HG03095 (cell line): Measurements from ENCODE around the gene IFT20.

Experiments
- ATAC-seq: cut with Tn5 transposase; IDR thresholded peaks from one replicate; pipeline ENCODE4 v1.9.1; 2021; ENCODE audit warnings: moderate library complexity; ENCODE audit not compliant: unreplicated experiment

The IFT20 gene

DNA sequence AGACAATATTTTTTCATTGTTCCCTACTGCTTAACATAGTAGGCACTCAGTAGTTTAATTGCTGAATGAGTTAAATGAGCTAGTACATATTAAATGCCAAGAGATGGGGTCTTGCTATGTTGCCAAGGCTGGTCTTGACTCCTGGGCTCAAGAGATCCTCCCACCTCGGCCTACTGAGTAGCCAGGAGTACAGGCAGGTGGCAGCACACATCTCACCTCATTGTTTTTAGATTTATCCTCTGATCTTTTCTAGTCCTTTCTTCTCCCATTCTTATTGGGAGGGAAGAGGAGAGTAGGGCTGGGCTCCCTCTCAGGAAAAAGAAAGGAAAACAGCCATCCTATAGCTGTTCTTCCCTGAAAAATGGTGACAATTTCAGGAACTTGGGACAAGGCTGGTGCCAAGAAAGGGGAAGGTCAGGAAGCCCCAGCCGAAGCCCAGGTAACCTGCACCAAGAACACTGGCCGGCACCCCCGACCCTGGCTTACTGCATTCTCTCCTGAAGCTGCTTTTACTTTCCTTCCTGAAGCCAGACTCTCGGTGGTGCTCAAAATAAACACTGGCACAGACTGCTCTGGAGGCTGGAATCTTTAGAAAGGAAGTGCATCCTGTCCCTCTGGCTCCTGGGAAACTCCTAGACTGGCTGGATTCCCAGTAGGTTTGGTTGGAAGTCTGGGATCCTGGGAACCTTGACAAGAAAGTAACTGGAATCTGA, 2.9 kb upstream of the IFT20 start:
- no peak for ATAC-seq

DNA sequence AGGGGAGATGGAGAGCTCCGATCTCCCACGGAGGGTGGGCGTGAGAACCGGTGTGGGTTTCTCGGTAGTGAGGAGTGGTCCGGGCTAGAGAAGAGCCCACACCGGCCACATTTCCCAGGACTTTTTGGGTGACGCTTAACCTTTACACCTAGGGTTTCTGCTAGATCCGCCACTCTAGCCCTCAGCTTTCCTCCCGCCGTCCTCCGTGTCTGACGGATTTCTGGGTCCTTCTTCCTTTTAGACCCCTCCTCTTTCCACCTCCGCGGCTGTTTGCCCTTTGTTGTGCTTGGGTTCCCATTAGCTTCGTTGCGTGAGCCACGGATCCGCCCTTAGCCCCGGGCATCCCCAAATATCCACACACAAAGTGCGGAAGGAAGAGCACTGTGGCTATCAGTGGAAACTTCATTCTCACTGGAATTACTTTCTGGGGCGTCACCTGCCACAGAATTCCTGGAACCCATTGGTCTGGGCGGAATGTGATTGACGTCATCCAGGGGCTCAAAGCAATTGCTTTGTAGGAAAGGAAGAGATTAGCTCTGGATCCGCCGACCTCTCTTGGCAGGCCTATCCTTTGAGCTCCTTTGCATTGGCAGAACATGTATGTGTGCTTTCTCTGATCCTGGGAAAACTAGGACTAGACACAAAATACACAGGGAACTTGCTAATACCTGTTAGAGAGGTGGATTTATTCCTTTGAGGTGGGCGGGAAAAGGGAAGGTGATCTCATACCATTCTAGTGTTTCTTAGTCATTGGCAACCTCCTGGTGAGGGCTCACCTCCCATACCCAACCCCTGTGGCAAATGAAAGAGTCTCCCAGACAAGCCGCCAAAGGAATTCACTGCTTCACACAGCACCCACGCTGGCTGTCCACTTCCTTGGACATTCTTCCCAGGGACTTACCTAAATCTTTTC, 943 bp upstream of the IFT20 start:
- ATAC-seq: no peak

DNA sequence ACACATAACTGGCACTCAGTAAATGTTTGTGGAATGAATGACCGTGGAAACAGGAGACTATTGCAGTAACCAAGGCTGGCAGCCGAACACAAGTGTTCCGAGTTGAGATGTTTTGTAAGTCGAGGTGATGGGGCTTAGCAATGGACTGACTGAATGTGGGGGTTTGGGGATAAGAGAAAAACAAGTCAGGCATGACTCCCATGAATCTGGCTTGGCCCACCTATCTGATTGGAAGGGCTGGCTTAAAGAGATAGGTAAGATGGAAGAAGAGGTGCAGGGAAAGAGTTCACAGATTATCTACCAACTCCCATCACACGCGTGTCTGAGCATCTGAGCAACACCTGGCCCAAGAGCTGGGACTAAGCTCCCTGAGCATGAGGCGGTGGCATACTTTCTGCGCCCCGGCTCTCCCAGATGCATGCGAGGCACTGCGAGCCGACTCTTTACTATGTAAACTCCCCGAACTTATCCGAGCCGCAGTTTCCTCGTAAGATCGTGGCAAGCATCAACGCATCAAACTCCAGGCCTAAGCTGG, 539 bp downstream of the IFT20 start:
- ATAC-seq: no peak

DNA sequence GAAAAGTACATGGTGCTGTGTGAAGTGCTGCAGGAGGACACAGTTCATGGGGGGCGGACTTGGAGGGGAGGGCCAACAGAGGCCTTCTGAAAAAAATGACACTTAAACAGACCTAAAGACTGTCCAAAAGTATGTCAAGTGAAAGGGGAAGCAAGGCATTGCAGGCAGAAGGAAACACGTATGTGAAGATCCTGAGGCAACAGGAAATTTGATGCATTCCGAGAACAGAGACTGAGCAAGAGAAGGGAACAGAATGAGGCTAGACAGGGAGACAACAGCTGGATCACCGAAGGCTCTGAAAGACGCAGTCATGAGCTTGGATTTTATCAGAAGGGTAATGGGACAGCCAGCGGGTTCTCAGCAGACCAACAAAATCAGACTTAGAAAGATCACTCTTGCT, 1.1 kb downstream of the IFT20 start:
- no peak for ATAC-seq

DNA sequence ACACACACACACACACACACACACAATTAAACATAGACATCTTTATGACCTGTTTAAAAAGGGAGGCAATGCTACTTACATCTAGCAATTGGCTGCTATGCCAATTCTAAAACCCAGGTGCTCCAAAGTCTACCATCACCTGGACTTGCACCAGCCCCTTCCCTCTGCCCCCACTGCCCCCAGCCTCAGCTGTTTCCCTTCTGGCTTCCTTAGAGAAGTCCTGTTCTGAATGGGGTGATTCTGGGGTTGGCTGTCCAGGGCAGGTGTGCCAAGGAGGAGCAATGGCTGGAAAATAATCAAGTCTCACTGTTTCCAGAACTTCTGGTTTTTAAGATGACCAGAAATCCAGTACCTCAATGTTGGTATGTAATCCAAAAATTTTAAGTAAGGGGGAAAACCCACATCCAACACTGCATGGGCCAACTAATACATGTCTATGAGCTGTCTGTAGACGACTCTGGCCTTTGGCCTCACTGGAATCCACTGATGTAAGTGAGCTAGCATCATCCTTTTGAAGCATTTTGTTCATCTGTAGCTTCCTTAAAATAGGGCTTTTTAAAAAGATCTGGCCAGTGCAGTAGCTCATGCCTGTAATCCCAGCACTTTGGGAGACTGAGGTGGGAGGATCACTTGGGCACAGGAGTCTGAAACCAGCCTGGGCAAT, 2.1 kb downstream of the IFT20 start:
- no peak for ATAC-seq

DNA sequence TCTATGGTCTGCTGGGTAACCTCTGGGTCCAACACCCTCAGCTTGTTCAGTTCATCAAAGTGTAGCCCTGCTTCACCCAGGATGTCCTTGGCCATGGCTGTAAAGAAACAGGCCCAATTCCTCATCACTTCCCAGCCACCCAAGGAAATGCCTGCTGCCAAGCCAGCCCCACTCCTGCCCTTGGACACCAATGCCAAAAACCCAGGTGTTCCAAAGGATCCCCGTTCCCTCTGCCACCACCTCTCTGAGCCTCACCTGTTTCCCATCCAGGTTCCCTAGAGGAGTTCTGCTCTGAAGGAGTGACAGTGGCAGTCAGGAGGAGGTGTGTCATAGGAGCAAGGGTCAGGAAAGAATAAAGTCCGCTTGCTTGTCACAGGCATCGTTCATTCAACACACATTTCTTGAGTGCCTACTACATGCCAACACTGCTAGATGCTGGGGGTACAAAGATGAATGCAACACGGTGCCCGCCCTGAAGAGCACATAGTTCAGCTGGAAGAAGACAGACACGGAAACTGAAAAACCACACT, 3.3 kb downstream of the IFT20 start:
- no peak for ATAC-seq

DNA sequence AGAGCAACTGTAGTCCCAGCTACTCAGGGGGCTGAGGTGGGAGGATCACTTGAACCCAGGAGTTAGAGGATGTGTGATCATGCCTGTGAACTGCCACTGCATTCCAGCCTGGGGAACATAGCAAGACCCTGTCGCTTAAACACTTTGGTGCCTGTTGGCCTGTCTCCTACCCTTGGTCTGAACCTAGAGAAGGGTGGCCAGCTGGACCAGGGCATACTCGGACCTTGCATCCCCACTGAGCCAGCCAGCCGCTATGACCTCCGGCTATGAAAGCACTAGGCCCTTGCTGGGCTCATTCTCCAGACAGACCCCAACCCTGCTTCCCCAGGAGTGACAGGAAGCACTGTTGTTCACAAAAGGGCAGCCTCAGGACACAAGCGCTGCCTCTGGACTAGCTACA, 4.6 kb downstream of the IFT20 start:
- no peak for ATAC-seq

DNA sequence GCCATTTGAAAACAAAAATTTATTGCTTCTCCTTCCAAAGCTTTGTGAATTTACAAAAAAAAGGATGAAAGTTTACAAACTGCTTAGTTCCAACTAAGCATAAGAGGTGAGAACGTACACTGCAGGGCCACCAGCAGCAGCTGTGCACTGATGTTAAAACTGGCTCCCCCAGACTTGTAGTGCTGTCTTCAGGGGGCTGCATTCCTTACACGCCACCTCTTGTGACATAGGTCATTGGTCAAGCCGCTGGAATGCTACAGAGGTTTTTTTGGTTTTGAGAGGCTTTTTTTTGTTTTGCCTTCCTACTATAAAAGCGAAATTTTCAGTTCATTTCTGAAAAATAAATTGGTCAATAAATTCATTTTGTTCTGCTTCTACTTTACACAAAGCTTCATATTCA, 6.9 kb downstream of the IFT20 start:
- ATAC-seq: no peak

DNA sequence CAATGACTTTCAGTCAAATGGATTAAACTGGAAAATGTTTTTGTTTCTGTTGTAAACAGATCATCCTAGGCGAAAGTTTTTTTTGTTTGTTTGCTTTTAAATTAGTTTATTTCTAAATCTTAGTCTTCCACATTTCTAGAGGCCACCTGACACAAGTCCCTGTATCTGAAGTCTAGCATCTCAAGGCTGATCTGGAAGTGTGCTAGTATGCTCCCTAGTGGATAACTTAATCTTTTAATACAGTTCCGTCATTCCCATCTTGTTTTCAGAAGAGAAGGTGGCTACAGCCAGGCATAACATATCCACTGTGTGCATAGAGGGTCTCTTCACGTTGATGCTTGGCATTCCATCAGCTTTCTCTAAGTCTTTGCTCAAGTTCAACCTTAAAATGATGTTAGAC, 7.6 kb downstream of the IFT20 start:
- no peak for ATAC-seq

DNA sequence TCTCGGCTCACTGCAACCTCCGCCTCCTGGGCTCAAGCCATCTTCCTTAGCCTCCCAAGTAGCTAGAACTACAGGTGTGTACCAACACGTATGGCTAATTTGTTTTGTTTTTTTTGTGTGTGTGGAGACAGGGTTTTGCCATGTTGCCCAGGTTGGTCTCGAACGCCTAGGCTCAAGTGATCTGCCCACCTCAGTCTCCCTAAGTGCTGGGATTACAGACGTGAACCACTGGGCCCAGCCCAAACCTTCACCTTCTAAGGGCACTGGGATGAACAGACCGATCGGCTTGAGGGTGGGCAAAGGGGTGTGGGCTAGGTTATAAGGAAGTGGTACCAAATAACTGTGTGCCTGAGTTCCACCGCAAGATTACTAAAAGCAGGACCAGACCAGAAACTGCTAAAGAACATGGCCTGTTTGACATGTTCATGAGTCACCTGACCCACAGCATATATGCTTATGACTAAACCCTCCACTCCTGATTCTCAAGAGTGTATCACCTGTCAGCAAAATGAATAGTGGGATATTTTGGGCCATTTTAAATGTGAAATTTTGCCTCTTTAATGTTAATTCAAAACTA, 8.2 kb downstream of the IFT20 start:
- ATAC-seq: no peak

DNA sequence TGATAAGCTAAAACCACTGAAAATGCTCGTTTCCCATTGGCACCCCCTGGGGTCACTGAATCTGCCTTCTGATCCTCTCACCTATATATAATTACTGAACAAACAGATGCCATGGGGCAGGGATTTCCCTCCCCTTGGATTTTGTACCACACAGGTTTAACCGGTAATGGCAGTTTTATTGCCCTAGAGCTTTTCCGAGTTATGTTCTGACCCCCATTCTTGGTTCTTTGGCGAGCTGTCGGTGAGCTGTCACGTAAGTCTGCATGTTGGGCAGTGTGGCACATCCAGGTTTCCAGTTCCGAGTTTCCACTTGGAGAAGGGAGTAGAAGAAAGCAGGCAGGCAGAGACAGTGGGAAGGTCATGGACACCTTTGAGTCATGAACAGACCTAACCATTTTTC, 9.2 kb downstream of the IFT20 start:
- ATAC-seq: no peak

DNA sequence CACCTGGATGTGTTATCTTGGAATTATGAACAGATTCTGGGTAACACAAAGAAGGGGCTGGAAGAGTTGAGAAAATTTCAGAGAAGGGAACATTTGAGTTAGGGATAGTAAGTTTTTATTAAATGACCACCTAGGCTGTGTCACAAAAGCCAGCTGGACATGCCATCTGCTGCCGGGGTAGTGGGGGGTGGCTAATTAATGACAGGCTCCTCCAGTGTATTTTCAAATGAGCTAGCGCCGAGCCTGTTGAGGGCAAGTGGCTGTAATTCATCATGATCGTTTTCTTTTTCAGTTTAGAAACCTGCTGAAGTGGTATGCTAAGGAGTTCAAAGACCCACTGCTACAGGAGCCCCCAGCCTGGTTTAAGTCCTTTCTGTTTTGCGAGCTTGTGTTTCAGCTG, 10.1 kb downstream of the IFT20 start:
- ATAC-seq: no peak

DNA sequence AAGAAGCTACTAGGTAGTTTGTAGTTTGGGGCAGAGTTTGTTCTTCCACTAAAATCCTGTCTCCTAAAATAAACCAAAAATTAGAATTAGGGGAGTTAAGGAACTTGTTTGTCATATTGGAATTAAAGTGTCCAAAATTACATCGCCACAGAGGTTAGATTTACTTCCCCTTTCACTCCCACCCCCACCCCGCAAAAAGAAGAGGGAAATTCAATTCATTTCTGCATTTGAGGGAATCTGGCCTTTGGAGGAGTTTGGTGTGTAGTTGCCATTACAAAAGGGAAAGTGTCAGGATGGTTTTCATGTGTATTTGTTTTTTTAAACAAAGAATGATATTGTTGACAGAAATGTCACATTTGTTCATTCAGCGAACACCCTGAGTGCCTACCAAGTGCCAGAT, 10.5 kb downstream of the IFT20 start:
- no peak for ATAC-seq

DNA sequence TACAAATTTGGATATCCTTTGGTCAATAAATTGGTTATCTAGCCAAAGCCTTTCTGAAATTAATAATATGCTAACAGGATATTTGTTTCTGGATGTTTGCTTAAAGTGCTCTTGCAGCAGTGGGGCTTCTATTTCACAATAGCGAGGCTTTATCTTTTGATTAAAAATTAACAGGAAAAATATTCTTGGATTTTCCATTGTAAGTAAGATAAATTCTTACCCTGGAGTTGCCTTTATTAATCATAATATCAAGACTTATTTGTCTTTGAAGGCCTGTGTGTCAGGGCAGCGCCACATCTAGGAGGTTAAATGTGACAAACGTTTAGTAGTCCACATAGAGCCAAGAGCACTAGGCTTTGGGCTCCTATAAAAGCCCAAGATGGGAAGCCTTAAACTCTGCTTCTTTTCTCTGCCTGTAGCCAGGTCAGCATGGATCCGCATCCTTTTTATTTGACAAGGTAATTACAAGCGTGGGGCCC, 11.0 kb downstream of the IFT20 start:
- no peak for ATAC-seq

DNA sequence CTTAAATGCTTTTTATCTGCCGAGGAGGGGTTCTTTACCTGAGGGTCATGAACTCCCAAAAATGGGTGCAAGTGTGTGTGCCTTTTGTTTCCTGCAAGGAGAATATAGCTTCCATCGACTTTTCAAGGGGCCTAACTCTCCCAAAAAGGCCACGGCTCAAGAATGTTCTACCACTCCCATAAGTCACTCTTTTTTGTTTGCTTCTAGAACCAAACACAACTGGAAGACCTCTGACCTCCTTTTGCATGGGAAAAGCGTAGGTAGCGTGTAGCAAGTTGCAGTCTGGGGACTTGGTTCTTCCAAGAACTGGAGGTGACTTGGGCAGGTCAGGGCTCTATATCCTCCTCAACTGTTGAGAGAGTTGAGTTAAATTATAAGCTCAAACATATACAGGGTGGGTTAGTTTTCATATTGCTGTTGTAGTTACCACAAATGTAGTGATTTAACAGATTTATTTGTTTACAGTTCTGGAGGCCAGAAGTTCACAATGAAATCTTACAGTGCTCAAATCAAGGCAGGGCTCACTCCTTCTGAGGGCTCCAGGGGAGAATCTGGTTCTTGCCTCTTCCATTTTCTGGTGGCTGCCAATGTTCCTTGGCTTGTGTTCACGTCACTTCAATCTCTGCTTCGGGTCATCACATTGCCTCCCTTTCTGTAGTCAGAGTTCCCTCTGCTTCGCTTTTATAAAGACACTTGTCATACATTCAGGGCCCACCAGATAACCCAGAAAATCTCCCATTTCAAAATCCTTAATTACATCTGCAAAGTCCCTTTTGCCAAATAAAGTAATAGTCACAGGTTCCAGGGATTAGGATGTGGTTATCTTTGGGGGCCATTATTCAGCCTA, 14.8 kb downstream of the IFT20 start:
- no peak for ATAC-seq

DNA sequence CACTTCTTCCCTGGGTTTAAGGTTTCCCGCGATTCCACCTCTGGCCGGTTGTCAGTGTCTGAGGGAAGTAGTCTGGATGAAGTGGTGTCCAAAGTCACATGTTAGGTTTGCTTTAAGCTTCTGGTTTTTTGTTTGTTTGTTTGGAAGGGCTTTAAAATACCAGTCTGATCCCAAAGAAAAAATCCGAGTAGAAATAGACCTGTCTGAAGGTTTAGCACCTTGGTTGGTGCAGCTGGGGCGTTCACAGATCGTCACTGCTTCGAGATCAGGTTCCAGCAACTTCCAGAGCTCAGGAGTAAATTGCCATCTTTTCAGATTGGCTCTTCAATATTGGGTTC, 15.7 kb downstream of the IFT20 start:
- ATAC-seq: no peak

DNA sequence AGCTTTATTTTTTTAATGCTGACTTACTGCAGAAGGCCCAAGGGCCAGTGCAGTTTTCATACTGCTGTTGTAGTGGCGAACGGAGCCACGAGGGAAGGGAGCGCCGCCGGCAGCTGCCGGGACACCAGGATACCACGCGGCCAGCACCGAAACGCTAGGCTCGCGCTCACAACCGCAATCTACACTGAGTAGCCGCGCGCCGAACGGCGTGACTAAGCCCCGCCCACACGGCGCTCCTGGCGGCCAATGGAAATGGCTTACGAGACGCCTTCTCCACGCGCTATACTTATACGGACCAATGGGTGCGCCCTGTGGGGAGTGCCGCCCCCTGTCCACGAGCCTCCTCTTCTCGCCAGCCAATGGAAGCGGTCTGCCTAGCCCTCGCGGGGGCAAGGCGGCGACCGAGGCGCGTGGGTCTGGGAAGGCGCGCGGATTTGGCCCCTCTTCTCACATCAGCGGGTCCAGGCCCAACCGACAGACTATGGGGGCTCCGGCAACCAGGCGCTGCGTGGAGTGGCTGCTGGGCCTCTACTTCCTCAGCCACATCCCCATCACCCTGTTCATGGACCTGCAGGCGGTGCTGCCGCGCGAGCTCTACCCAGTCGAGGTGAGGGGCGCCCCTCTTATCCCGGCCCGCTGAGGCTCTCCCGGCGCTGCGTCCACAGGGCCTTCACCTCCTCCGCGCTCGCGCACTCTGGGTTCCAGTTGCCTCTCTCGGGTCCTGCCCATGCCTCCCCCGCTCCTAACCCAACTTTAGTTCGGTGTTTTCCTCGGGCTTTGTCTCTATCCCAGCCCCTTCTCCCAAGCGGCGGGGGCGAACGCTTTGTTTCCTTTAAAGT, 16.3 kb downstream of the IFT20 start, which contains the start of gene TMEM97:
Gene TMEM97 (plus strand): TSS at position 442 of the 839 bp plus-strand sequence. CDS start 40 bp downstream, at position 482.
- peak; percentile 89 for ATAC-seq

DNA sequence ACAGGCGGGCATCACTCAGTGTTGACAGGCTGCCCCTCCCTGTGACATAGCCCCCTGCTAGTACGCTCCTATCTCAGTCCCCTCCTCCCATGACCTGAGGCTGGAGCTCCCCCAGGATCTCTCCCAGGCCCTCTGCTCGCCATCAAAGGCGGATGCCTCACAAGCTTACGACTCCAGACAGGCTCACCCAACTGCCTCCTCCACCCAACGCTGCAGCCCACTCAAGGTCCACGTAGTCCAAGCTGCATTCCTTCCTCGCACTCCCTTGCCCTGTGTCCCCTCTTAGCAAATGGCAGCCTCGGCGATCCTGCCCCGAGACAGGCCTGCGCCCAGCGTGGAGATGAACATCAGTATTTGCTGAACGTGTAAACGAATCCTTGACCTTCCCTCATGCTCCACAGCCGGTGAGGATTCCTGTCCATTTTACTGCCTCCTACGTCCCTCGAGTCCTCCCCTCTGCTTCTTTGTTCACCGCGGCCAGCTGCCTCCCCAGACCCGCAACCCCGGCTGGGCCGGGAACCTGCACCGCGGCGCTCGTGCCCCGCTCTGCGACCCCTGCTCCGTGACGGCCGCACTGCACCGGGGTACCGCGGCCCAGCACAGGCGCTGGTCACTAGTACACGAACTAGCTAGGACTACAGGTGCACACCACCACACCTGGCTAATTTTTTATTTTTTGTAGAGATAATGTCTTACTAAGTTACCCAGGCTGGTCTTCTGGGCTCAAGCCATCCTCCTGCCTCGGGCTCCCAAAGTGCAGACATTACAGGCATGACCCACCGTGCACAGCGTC, 17.1 kb downstream of the IFT20 start:
- ATAC-seq: no peak
